Measurements from ENCODE around the gene PRSS36. TPM values are rescaled to one million over a fixed set of nuclear protein-coding genes. Genes with fewer than 3 reads are reported as not detected.

Gene PRSS36
- total and polyA plus RNA-seq, 9 of the 15 experiments (the other 6 are each of a cell fraction or from before 2014, with no cell fraction given), result 0.09 to 1.2 (median 0.54) TPM; not detected in 2

DNA sequence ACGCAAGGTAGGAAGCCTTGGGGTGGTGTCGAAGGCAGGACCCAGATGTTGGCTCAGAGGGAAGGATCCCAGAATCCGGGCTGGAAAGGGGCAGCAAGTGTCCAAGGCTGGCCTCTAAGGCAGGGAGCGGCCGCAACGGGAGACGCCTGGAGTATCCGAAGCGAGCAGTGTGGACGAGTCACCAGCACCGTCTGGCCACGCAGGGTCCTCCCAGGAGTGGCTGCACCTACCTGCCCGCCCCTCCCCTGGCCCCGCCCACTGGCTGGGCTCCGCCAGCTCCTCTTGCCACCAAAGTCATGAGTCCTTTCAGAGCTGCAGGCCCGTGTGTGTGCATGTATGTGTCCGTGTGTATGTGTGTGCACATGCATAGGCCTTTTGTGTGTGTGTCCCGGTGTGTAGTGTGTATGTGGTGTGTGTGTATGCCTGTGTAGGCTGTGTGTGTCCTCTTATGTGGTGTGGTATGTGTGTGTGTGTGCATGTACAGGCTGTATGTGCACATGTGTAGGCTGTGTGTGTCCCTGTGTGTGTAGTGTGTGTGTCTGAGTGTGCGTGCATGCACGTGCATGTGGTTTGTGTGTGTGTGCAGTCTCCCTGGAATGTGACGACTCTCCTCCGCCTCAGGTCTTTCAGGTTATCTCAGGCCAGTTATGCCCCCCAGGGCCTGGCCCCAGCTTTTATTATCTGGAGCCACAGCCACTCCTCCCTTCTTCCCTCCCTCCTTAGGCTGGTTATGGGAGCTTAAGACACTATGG is 14.2 kb downstream of the PRSS36 start, which contains the start of gene PRSS8 (continued):
- TF ChIP-seq, protein P1, sequence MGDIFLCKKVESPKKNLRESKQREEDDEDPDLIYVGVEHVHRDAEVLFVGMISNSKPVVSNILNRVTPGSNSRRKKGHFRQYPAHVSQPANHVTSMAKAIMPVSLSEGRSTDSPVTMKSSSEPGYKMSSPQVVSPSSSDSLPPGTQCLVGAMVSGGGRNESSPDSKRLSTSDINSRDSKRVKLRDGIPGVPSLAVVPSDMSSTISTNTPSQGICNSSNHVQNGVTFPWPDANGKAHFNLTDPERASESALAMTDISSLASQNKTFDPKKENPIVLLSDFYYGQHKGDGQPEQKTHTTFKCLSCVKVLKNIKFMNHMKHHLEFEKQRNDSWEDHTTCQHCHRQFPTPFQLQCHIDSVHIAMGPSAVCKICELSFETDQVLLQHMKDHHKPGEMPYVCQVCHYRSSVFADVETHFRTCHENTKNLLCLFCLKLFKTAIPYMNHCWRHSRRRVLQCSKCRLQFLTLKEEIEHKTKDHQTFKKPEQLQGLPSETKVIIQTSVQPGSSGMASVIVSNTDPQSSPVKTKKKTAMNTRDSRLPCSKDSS (IDR thresholded peaks at IDR 0.05; ENCODE audit: low read depth, partially characterized antibody), result no peak
- TF ChIP-seq, protein P2, sequence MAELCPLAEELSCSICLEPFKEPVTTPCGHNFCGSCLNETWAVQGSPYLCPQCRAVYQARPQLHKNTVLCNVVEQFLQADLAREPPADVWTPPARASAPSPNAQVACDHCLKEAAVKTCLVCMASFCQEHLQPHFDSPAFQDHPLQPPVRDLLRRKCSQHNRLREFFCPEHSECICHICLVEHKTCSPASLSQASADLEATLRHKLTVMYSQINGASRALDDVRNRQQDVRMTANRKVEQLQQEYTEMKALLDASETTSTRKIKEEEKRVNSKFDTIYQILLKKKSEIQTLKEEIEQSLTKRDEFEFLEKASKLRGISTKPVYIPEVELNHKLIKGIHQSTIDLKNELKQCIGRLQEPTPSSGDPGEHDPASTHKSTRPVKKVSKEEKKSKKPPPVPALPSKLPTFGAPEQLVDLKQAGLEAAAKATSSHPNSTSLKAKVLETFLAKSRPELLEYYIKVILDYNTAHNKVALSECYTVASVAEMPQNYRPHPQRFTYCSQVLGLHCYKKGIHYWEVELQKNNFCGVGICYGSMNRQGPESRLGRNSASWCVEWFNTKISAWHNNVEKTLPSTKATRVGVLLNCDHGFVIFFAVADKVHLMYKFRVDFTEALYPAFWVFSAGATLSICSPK (IDR thresholded peaks at IDR 0.05; ENCODE audit: borderline replicate concordance), result peak; percentile 65; the same call in 1 of the 2 replicates
- TF ChIP-seq DMBX1 (CRISPR knock-in tag; IDR thresholded peaks at IDR 0.05; ENCODE audit: borderline replicate concordance) (no peak), ZNF77 (CRISPR knock-in tag; IDR thresholded peaks at IDR 0.05) (no peak), BDP1 (IDR thresholded peaks at IDR 0.05; ENCODE audit: insufficient read depth, insufficient read length) (no peak), MTF1 (CRISPR knock-in tag; IDR thresholded peaks at IDR 0.05; ENCODE audit: borderline replicate concordance) (no peak), PHF20 (IDR thresholded peaks at IDR 0.05; ENCODE audit: partially characterized antibody) (peak; percentile 59), FOXP1 (CRISPR knock-in tag; IDR thresholded peaks at IDR 0.05) (no peak), ZNF76 (CRISPR knock-in tag; IDR thresholded peaks at IDR 0.05; ENCODE audit: borderline replicate concordance) (no peak), CEBPG (CRISPR knock-in tag; IDR thresholded peaks at IDR 0.05) (no peak), CEBPG (tag; conservative IDR thresholded peaks at IDR 0.05 in 1 of 2, IDR thresholded peaks at IDR 0.05 in 1 of 2) (no peak), HDGF (IDR thresholded peaks at IDR 0.05) (peak; percentile 100), NFIC (IDR thresholded peaks at IDR 0.05) (no peak), ELF4 (CRISPR knock-in tag; IDR thresholded peaks at IDR 0.05) (peak; percentile 87; the same call in 1 of the 2 replicates)
- TF ChIP-seq, protein P3, sequence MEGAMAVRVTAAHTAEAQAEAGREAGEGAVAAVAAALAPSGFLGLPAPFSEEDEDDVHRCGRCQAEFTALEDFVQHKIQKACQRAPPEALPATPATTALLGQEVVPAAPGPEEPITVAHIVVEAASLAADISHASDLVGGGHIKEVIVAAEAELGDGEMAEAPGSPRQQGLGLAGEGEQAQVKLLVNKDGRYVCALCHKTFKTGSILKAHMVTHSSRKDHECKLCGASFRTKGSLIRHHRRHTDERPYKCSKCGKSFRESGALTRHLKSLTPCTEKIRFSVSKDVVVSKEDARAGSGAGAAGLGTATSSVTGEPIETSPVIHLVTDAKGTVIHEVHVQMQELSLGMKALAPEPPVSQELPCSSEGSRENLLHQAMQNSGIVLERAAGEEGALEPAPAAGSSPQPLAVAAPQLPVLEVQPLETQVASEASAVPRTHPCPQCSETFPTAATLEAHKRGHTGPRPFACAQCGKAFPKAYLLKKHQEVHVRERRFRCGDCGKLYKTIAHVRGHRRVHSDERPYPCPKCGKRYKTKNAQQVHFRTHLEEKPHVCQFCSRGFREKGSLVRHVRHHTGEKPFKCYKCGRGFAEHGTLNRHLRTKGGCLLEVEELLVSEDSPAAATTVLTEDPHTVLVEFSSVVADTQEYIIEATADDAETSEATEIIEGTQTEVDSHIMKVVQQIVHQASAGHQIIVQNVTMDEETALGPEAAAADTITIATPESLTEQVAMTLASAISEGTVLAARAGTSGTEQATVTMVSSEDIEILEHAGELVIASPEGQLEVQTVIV (CRISPR knock-in tag; IDR thresholded peaks at IDR 0.05; ENCODE audit: borderline replicate concordance), result no peak

All from K562 (cell line).